Transverse colon (tissue), 4 donors: ENCODE results near the gene TINAG.

Experiments
- EP300 ChIP-seq: sonication (generic); formaldehyde crosslinking; IDR thresholded peaks from one replicate; pipeline ENCODE4 v1.6.1; 2017; ENCODE audit warnings: antibody characterized with exemption, low read depth
- POLR2A ChIP-seq: fragments of 450-650 bp; IDR thresholded peaks from one replicate; pipeline ENCODE4 v1.6.1; 2016; ENCODE audit warnings: antibody characterized with exemption, mild to moderate bottlenecking, moderate library complexity
- POLR2AphosphoS5 ChIP-seq, 3 donors: sonication (generic); formaldehyde crosslinking; IDR thresholded peaks; one replicate each; pipeline ENCODE4 v1.6.1; 2016; ENCODE audit warnings: antibody characterized with exemption in 3 of 3
- TF ChIP-seq, protein P1 (sequence below), 5 experiments: fragments of 200-600 bp in 3 of 5; fragments of 450-650 bp in 2 of 5; sonication (generic) in 3 of 5; IDR thresholded peaks; 1 replicate in 2 of 5; 2 replicates in 3 of 5; pipeline ENCODE4 v1.5.1; 2016 to 2017; ENCODE audit warnings: antibody characterized with exemption in 5 of 5, inconsistent platforms in 3 of 5, mild to moderate bottlenecking in 2 of 5, moderate library complexity in 1 of 5

GRCh38 chr6:54354608-54355007 lies 46.4 kb downstream of the TINAG start:
- TF ChIP-seq, protein P1, sequence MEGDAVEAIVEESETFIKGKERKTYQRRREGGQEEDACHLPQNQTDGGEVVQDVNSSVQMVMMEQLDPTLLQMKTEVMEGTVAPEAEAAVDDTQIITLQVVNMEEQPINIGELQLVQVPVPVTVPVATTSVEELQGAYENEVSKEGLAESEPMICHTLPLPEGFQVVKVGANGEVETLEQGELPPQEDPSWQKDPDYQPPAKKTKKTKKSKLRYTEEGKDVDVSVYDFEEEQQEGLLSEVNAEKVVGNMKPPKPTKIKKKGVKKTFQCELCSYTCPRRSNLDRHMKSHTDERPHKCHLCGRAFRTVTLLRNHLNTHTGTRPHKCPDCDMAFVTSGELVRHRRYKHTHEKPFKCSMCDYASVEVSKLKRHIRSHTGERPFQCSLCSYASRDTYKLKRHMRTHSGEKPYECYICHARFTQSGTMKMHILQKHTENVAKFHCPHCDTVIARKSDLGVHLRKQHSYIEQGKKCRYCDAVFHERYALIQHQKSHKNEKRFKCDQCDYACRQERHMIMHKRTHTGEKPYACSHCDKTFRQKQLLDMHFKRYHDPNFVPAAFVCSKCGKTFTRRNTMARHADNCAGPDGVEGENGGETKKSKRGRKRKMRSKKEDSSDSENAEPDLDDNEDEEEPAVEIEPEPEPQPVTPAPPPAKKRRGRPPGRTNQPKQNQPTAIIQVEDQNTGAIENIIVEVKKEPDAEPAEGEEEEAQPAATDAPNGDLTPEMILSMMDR (IDR thresholded peaks at IDR 0.05): no peak
- TF ChIP-seq POLR2A: no peak
- no peak for TF ChIP-seq POLR2AphosphoS5 (IDR thresholded peaks at IDR 0.05)
- no peak for TF ChIP-seq EP300
